GM19193 (cell line): ENCODE results near the gene ZNF763.

Experiments
- POLR2A ChIP-seq: IDR thresholded peaks from 4 replicates; pipeline ENCODE4 v1.6.1; 2011; ENCODE audit not compliant: insufficient read depth, insufficient read length; ENCODE audit errors: extremely low read depth

ZNF763 gene

DNA sequence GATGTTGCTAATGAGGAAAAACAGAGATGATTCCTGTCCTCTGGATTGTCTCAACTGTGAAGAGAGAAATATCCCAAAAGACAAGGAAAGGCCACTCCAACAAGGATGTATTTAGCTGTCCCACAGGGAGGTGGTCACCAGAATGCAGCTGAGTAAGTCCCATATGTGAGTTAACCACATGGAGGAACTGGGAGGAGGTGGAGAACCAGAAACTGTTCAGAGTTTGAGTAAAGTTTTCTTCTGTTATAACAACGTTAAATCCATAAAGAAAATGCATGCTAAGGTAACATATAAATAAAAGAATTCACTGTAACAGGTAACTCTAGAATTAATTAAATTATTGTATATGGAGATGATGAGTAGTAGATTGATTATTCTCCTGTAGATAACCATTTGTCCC is 5.3 kb downstream of the ZNF763 start:
- TF ChIP-seq POLR2A = no peak

GRCh38 chr19:11971041-11971440 is 6.2 kb downstream of the ZNF763 start:
- no peak for TF ChIP-seq POLR2A

- TF ChIP-seq POLR2A = no peak
These were observed 8.4 kb downstream of the ZNF763 start for GRCh38 chr19:11973019-11973810.

DNA sequence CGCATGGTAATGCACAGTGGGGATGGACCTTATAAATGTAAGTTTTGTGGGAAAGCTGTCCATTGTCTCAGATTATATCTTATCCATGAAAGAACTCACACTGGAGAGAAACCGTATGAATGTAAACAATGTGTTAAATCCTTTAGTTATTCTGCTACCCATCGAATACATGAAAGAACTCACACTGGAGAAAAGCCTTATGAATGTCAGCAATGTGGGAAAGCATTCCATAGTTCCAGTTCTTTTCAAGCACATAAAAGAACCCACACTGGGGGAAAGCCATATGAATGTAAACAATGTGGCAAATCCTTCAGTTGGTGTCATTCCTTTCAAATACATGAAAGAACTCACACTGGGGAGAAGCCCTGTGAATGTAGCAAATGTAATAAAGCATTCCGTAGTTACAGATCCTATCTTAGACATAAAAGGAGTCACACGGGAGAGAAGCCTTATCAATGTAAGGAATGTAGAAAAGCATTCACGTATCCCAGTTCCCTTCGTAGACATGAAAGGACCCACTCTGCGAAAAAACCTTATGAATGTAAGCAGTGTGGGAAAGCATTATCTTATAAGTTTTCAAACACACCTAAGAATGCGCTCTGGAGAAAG is 13.8 kb downstream of the ZNF763 start:
- no peak for TF ChIP-seq POLR2A

- no peak for TF ChIP-seq POLR2A
These were observed 14.7 kb downstream of the ZNF763 start for GRCh38 chr19:11979527-11979926.

DNA sequence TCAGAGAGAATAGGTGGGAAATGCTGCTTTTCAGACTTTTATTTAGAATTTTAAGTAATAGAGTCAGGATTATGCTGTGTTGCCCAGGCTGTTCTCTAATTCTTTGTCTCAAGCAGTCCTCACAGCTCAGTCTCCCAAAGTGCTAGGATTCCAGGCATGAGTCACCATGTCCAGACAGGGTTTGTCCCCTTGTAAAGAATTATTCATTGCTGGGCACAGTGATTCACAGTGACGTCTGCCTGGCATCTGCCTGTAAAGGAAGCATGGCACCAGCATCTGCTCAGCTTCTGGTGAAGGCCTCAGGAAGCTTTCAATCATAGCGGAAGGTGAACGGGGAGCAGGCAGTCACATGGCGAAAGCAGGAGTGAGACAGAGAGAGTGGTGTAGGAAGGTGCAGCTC is 17.7 kb downstream of the ZNF763 start:
- TF ChIP-seq POLR2A = no peak

GRCh38 chr19:11984986-11985385 is 20.1 kb downstream of the ZNF763 start:
- TF ChIP-seq POLR2A = no peak

GRCh38 chr19:11986754-11987153 is 21.9 kb downstream of the ZNF763 start:
- TF ChIP-seq POLR2A = no peak

- peak; percentile 83 for TF ChIP-seq POLR2A
These were observed 22.8 kb downstream of the ZNF763 start for GRCh38 chr19:11987405-11988281.

GRCh38 chr19:11989112-11989456 is 24.2 kb downstream of the ZNF763 start:
- no peak for TF ChIP-seq POLR2A

- TF ChIP-seq POLR2A = no peak
These were observed 30.3 kb downstream of the ZNF763 start for GRCh38 chr19:11995174-11995573.

- TF ChIP-seq POLR2A = no peak
These were observed 35.5 kb downstream of the ZNF763 start for GRCh38 chr19:12000152-12000981.

GRCh38 chr19:12015015-12015752 is 50.3 kb downstream of the ZNF763 start:
- TF ChIP-seq POLR2A = no peak

DNA sequence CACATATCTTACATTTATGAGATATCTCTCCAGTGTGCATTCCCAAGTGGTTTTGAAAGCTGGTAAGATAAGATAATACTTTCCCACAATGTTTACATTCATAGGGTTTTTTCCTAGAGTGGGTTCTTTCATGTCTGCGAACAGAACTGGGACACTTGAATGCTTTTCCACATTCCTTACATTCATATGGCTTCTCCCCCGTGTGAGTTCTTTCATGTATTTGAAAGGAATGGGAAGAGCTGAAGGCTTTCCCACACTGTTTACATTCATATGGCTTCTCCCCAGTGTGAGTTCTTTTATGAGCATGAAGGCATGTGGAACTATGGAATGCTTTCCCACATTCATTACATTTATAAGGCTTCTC is 50.9 kb downstream of the ZNF763 start:
- no peak for TF ChIP-seq POLR2A
